ENCODE data around the gene SLC8A1.
A peak's percentile ranks its signal among the peaks of the same experiment; 100 is the strongest.
"Not testable (repeated sequence)": the region's sequence is repeated elsewhere in the genome, so short reads cannot be mapped to it uniquely, and the experiment has no call there.

SLC8A1 gene

DNA sequence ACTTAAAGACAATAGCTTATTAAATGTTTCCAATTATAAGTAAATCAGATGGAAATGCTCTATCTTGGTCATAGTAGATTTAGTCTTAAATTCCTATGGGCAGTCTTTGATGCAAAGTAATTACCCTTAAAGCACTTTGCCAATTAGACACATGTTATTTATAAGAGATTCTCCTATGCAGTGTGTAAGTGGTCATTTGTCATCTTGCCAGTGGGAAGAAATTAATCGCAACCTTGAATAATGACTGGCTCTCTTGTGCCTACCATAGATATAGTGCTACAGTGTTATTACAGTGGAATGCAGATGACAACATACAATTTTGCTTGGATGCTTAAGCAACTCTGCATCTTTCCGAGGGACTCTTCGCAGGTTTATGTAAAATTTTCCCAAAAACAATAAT is 361.8 kb downstream of the SLC8A1 start:
- no peak for DNase-seq (ENCODE audit: extremely low read depth, low read depth)
- TF ChIP-seq, protein P1, sequence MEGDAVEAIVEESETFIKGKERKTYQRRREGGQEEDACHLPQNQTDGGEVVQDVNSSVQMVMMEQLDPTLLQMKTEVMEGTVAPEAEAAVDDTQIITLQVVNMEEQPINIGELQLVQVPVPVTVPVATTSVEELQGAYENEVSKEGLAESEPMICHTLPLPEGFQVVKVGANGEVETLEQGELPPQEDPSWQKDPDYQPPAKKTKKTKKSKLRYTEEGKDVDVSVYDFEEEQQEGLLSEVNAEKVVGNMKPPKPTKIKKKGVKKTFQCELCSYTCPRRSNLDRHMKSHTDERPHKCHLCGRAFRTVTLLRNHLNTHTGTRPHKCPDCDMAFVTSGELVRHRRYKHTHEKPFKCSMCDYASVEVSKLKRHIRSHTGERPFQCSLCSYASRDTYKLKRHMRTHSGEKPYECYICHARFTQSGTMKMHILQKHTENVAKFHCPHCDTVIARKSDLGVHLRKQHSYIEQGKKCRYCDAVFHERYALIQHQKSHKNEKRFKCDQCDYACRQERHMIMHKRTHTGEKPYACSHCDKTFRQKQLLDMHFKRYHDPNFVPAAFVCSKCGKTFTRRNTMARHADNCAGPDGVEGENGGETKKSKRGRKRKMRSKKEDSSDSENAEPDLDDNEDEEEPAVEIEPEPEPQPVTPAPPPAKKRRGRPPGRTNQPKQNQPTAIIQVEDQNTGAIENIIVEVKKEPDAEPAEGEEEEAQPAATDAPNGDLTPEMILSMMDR (IDR thresholded peaks at IDR 0.05; ENCODE audit: low read depth, low read length), result no peak

DNA sequence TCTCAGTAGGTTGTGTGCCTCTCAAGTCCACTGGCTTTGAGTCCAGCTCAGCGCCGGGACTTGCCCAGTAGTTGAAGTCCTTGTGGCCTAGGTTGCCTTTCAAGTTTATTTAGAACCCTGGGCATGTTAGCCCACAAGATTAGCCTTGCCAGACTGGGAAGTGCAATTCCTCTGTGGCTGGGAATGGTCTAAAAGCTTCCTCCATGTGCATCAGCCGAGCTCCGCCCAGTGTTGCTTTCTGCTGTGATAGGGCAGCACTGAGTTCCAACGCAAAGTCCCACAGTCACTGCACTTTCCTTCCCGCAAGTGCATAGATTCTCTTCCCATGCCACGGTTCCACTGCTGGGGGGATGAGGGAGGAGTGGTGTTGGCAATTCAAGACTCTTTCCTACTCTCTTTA is 364.0 kb downstream of the SLC8A1 start:
- no peak for DNase-seq (ENCODE audit: extremely low read depth, low read depth)
- TF ChIP-seq, protein P1 (IDR thresholded peaks at IDR 0.05; ENCODE audit: low read depth, low read length), result no peak

DNA sequence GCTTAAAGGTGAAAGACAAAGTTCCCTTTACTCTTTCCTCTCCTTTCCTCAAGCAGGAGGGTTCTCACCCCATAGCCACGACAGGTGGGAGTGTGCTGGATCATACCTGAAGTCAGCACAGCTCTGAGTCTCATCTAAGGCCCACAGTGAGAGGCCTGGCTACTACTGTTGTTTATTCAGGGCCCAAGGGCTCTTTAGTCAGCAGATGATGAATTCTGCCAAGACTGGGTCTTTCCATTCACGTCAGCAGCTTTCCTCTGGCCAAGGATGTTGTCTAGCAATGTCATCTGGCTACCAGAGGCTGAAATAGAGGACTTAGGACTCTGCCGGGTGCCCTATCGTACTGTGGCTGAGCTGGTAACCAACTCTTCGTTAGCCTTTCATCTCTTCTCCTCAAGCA is 364.5 kb downstream of the SLC8A1 start:
- TF ChIP-seq, protein P1 (IDR thresholded peaks at IDR 0.05; ENCODE audit: low read depth, low read length), result no peak
- DNase-seq (ENCODE audit: extremely low read depth, low read depth), result no peak

DNA sequence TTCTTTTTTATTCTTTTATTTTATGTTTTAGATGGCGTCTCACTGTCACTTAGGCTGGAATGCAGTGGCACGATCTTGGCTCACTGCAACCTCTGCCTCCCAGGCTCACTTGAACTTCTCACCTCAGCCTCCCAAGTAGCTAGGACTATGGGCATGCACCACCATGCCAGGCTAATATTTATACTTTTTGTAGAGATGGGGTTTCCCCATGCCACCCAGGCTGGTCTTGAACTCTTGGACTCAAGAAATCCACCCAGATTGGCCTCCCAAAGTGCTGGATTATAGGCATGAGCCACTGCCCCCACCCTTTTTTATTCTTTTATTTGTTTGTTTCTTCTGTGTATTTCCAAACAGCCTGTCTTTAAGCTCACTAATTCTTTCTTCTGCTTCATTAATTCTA is 366.1 kb downstream of the SLC8A1 start:
- no peak for DNase-seq (ENCODE audit: extremely low read depth, low read depth)
- TF ChIP-seq, protein P1 (IDR thresholded peaks at IDR 0.05; ENCODE audit: low read depth, low read length), result no peak

- DNase-seq (ENCODE audit: extremely low read depth, low read depth), result not testable (repeated sequence)
Observed at GRCh38 chr2:40073336-40073735, 378.6 kb downstream of the SLC8A1 start.

DNA sequence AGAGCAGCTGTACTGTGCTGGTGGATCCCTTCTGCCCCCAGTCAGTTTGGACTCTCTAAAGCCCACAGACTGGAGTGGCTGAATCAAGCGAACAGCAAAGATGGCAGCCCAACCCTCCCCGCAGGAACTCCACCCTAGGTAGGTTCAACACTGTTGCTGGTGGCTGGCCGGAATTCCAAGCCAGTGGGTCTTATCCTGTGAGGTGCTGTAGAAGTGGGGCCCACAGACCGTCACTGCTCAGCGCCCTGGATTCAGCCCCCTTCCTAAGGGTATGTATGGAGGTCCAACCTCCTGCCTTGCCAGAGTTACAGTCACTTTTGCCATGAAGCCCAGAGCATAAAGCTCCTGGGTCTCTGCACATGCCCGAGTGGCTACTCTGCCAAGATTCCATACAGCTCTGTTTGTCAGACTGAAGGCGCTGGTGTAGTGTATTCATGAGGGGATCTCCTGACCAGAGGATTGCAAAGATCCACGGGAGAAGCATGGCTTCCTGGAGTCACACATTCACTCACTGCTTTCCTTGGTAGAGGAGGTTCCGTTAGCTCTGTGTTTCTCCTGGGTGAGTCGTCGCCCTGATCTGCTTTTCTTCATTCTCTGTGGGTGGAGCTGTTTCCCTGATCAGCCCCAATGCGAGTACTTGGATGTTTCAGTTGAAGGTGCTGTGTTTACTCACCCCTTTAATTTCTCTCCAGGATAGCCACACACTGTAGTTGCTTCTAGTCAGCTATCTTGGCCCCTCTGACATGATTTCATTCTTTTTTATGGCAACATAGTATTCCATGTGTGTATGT is 379.3 kb downstream of the SLC8A1 start:
- no peak for DNase-seq (ENCODE audit: extremely low read depth, low read depth)
- TF ChIP-seq, protein P1 (IDR thresholded peaks at IDR 0.05; ENCODE audit: low read depth, low read length), result no peak

GRCh38 chr2:40062381-40062780 is 389.5 kb downstream of the SLC8A1 start:
- no peak for DNase-seq (ENCODE audit: extremely low read depth, low read depth)
- TF ChIP-seq, protein P1 (IDR thresholded peaks at IDR 0.05; ENCODE audit: low read depth, low read length), result no peak

DNA sequence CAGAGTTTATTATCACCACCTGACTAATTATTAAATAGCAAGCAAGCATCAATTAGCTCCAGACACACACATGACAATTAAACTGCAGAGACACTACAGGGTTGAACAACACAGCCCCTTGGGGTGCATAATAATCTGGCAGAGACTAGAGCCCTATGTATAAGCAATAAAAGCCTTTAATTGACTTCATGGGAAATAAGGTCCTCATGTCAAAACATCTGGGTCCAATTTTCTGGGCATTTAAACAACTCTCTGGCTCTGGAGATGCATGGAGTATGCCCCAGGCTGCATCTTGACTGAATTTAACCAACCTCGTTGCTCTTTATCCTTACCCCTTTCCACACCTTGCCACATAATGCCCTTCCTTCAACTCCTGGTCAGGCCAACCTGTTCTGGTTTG is 402.1 kb downstream of the SLC8A1 start:
- TF ChIP-seq, protein P1 (IDR thresholded peaks at IDR 0.05; ENCODE audit: low read depth, low read length), result no peak
- peak; percentile 40 for DNase-seq (ENCODE audit: extremely low read depth, low read depth)

Data from AG09319 (cell line).